Measurements from ENCODE around the gene FNDC1.
"Not testable (repeated sequence)": the region's sequence is repeated elsewhere in the genome, so short reads cannot be mapped to it uniquely, and the experiment has no call there.

The FNDC1 gene

GRCh38 chr6:159255434-159255951 is 86.3 kb downstream of the FNDC1 start:
- DNase-seq (ENCODE audit: low read depth in 1 of 2, low spot score in 1 of 2): no peak

DNA sequence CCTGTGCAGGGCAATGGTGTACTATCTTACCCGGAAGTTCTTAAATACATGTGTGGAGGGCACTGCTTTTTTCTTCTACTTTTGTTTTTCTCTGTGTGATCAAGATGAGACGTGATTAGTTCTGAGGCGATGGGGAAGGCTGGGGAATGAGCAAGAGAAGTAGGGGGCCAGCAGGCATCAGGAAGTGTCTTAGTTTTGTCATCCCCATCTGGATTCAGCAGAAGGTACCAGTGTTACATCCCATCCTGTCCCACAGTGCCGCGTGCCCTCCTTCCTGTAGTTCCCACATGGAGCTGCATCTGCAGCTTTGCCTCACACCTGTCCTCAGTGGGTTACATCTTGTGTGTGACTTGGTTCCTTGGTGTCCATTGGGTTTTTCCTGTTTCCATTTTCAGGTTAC is 86.9 kb downstream of the FNDC1 start:
- no peak for DNase-seq (ENCODE audit: low read depth in 1 of 2, low spot score in 1 of 2)

DNA sequence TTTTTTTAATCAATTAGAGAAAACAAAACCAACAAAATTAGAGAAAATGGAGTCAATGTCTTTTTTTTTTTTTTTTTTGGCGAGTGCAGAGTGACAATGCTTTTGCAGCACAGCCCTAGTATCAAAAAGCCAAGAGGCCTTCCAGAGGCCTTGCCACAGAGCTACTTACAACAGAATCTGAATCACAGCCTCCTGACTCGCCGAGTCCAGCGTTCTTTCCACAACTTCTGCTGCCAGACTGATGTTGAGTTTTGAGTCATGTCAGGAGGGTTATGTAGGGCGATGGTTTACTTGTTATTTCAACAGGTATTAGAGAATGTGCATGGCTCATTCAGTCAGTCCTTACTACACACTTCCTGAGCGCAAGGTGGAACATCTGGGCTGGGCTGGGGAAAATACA is 88.6 kb downstream of the FNDC1 start:
- DNase-seq (ENCODE audit: low read depth in 1 of 2, low spot score in 1 of 2): no peak

GRCh38 chr6:159259441-159260125 is 90.4 kb downstream of the FNDC1 start:
- DNase-seq (ENCODE audit: low read depth in 1 of 2, low spot score in 1 of 2): no peak

- no peak for DNase-seq (ENCODE audit: low read depth in 1 of 2, low spot score in 1 of 2)
Measured at GRCh38 chr6:159260208-159260607, 91.0 kb downstream of the FNDC1 start.

DNA sequence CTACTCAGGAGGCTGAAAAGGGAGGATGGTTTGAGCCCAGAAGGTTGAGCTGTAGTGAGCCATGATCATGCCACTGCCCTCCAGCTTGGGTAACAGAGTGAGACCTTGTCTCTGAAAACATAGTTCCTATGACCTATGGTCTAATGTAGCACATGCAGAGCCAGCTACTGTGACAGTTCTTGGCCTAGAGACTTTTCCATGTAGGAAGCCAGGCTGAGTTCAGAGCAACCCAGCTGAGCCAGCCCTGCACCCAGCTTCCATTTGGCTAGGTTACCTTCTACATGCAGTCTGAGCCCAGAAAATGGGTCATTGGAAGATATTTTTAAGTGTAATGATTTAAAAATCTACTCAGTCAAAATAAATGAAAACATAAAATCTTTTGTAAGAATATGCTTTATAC is 92.8 kb downstream of the FNDC1 start:
- DNase-seq (ENCODE audit: low read depth in 1 of 2, low spot score in 1 of 2): no peak

DNA sequence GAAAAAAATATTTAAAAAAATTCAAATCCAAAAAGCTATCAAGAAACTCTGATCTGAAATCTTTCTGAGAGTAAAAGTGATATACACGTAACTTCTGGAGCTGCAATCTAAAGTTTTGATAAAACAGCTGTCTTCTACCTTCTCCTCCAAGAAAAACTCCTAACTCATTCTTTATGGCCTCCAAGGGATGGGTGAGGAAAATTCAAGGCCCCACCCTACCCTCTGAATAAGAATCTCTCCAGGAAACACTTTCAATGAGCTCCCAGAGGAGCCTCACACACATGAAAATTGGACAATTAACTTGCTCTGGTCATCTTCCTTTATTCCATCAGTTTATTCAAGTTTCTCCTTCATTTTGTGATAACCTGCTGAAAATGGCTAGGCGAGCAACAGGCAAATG is 93.4 kb downstream of the FNDC1 start:
- no peak for DNase-seq (ENCODE audit: low read depth in 1 of 2, low spot score in 1 of 2)

DNA sequence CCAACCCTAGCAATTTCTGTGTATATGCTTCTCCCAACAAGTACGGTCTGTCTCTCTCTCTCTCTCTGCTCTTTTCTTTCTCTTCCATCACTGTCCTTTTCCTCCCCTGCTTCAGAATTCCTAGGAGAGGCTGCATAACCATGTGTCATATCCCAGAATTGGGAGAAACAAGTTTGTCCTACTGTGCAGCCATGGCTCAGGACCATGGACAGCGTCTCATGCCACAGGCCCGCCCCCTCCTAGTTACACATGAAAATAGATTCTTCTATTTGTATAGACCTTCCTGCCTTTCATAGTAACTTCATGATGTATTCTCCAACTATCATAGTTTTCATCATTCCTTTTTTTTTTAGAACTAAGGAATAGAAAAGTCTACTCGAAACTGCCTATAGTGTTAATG is 98.0 kb downstream of the FNDC1 start:
- DNase-seq (ENCODE audit: low read depth in 1 of 2, low spot score in 1 of 2): no peak

DNA sequence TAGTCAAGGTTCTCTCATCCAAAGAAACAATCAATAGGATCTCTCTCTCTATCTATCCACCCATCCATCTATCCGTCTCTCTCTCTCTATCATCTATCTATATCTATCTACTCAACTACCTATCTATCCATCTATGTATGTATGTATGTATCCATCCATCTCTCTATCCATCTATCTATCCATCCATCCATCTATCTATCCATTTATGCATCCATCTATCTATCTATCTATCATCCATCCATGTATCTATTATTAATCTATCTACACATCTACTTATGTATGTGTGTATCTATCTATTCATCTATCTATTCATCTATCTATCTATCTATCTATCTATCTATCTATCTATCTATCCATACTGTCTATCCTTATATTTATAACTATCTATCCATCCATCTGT is 99.3 kb downstream of the FNDC1 start:
- DNase-seq (ENCODE audit: low read depth in 1 of 2, low spot score in 1 of 2): no peak

DNA sequence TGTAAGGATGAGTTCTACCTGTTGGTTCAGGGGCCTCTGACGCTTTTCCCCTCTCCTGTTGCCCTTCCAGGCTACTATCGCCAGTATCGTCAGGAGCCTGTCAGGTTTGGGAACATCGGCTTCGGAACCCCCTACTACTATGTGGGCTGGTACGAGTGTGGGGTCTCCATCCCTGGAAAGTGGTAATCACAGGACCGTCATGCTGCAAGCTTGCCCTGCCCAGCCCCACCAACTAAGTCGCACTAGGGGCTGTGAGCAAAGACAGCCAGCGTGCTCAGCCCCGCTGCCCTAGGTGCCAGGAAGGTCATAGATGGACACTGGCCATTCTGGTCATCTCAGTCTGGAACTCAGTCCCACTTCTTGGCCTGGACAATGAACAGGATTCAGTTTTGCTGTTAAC is 102.1 kb downstream of the FNDC1 start:
- DNase-seq (ENCODE audit: low read depth in 1 of 2, low spot score in 1 of 2): no peak

DNA sequence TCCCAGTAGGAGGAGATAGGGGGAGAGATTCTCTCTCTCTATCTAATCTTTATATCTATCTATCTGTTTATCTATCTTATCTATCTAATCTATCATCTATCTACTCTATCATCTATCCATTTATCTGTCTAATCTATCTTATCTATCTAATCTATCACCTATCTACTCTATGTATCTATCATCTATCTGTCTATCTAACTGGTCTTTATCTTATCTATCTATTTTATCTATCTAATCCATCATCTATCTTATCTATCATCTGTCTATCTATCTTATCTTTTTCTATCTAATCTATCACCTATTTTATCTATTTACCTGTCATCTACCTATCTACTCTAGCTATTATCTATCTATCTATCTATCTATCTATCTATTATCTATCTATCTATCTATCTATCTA is 109.4 kb downstream of the FNDC1 start:
- DNase-seq (ENCODE audit: low read depth in 1 of 2, low spot score in 1 of 2): no peak

DNA sequence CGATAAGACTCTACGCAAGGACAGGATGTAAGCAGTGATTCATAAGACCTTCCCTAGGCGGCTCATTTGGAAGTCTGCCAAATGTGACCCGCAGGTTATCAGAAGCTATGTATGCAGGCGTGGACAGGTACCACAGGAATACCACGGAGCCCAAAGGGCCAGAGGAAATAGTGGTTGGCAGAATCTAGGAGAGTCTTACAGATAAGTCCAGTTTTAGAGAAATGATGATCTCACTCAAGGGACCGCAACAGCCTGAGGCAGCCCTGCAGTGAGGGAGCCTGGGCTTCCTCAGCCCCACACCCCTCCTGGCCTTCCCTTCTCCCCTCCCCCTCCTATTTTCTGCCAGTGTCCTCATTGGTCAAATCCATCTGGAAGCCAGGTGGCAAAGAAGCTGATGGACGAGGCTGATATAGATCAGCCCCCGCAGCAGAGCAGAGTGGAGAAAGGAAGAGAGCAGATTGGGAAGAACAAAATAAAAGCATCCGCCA is 110.6 kb downstream of the FNDC1 start:
- no peak for DNase-seq (ENCODE audit: low read depth in 1 of 2, low spot score in 1 of 2)

GRCh38 chr6:159282421-159282820 is 113.2 kb downstream of the FNDC1 start:
- no peak for DNase-seq (ENCODE audit: low read depth in 1 of 2, low spot score in 1 of 2)

GRCh38 chr6:159284661-159285060 is 115.5 kb downstream of the FNDC1 start:
- DNase-seq (ENCODE audit: low read depth in 1 of 2, low spot score in 1 of 2): not testable (repeated sequence)

DNA sequence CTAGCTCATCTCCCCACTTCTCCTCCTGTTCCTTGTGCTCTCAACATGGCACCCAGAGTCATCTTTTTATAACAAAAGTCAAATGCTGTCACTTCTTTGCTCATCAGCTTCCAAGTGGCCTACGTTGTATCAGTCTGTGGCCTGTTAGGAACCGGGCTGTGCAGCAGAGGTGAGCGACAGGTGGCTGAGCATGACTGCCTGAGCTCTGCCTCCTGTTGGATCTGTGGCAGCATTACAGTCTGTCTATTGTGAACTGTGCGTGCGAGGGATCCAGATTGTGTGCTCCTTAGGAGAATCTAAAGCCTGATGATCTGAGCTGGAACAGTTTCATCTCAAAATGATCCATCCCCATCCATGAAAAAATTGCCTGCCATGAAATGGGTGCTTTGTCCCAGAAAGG is 129.6 kb downstream of the FNDC1 start:
- DNase-seq (ENCODE audit: low read depth in 1 of 2, low spot score in 1 of 2): no peak

GRCh38 chr6:159299566-159299965 is 130.4 kb downstream of the FNDC1 start:
- no peak for DNase-seq (ENCODE audit: low read depth in 1 of 2, low spot score in 1 of 2)

DNA sequence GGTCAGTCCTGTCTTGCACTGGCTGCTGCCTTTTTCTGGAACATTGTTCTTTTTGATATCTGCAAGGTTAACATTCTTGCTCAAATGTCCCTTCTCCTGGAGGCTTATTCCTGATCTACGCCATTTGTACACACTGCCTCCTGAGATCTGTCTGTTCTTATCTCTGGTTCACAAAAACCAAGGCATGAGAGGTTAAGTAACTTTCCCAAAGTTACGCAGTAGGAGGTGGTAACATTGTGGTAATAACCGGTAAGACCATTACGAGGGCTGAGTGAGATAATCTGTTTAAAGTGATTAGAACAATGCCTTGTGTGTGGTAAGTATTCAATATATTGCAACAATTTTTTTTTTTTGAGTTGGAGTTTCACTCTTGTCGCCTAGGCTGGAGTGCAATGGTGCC is 132.1 kb downstream of the FNDC1 start:
- no peak for DNase-seq (ENCODE audit: low read depth in 1 of 2, low spot score in 1 of 2)

DNA sequence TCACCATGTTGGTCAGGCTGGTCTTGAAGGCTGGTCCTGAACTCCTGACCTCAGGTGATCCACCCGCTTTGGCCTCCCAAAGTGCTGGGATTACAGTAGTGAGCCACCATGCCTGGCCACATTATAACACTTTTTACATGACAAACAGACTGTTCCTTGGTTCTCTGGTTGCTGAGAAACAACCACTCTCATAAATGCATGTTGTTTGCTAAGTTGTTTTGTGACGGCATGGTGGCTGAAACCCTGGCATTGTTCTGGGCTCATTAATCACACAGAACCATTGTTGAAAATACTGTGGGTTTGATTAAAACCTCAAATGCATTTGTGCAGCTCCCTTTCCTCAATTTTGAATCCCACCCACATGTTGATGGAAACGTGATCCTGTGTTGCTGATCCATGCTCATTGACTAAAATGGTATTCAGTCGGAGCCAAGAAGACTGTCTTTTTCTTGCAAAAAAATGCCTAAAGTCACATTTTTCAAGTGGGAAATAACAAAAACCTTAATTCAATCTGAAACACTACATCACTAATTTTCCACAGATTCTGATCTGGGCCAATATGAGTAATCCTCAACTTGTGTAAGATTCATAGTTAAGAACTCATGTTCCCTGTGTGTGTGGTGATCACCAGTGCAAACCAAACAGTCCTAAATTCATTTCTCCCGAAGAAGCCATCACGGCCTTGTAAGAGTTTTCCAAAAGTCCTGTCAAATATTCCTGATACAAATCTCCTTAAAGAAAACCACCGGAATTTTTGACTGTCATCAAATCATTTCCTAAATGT is 132.8 kb downstream of the FNDC1 start:
- no peak for DNase-seq (ENCODE audit: low read depth in 1 of 2, low spot score in 1 of 2)

DNA sequence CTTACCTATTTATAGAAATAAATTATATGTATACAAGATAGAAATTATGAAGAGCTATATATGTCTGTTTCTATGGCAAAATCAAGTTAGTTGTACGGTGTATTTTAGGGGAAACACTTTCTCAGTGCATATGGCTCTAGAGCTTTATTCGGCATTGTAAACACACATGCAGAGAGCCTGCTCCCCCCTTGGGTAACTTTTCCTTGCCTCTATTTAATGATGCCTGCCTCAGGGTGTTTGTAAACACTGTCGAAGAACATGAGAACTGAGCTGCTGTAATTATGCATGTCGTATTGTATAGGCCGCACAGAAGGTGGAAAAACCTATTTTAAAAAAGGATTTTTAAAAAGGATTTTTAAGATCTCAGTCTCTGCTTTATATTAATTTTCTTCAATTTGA is 133.4 kb downstream of the FNDC1 start:
- DNase-seq (ENCODE audit: low read depth in 1 of 2, low spot score in 1 of 2): no peak

GRCh38 chr6:159303159-159303558 is 134.0 kb downstream of the FNDC1 start:
- DNase-seq (ENCODE audit: low read depth in 1 of 2, low spot score in 1 of 2): no peak

- no peak for DNase-seq (ENCODE audit: low read depth in 1 of 2, low spot score in 1 of 2)
Measured at GRCh38 chr6:159303784-159304183, 134.6 kb downstream of the FNDC1 start.

GRCh38 chr6:159304641-159305040 is 135.4 kb downstream of the FNDC1 start:
- DNase-seq (ENCODE audit: low read depth in 1 of 2, low spot score in 1 of 2): no peak
